ENCODE data around the gene RNASEH2C. TPM values are rescaled to one million over a fixed set of nuclear protein-coding genes. Genes with fewer than 3 reads are reported as not detected.
A peak's percentile ranks its signal among the peaks of the same experiment; 100 is the strongest.

The RNASEH2C gene
- total and polyA plus RNA-seq, 10 of the 15 experiments (the other 5 are each of a cell fraction or from before 2014, with no cell fraction given), result 5.0 to 160 (median 47.1) TPM

DNA sequence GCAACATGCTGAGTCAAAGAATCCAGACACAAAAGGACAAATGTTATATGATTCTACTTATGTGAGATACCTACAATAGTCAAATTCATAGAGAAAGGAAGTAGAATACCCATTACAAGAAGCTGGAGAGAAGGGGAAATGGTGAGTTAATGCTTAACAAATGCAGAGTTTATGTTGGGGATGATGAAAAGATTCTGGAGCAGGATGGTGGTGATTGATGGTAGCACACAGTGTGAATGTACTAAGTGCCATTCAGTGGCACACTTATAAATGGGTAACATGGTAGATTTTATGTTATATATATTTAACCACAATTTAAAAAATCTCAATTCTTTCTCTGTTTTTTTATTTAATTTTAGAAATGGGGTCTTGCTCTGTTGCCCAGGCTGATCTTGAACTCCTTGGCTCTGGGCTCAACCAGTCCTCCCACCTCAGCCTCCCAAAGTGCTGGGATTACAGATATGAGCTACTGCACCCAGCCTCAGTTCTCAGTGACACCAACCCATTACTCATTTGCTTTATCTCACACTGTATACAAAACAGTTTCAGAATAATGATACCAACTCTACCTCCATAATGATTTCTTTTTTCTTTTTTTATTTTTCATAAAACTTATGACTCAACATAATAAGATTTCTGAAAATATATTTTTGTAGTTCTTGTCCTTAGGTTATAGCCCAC is 48.3 kb downstream of the RNASEH2C start:
- CTCF ChIA-PET, result interaction anchor here (0.7 kb wide), 1 partner anchor 337 kb away, joined by 3 read pairs; no protein-coding TSS in a partner anchor
- in situ Hi-C loops (cut with MboI), result no loop called here

More for the DNA sequence above, 48.3 kb downstream of the RNASEH2C start:
- Histone ChIP-seq H3K79me2 (ENCODE audit: control insufficient read depth, insufficient read depth, low read length) (no peaks in the 10 kb centered on the region), H4K20me1 (ENCODE audit: control insufficient read depth, insufficient read depth) (no peaks in the 10 kb centered on the region), H3K27me3 (replicated peaks in 1 of 2; ENCODE audit: control insufficient read depth in 2 of 2, insufficient read depth in 2 of 2, low read length in 1 of 2) (no peaks in the 10 kb centered on the region), H3K4me2 (ENCODE audit: control insufficient read depth, insufficient read depth) (no peak overlapping the region), H2AFZ (ENCODE audit: control insufficient read depth, low read depth, low read length) (no peak overlapping the region), H3K4me1 (ENCODE audit: control insufficient read depth, insufficient read depth, low read length) (no peaks in the 10 kb centered on the region), H3K9ac (ENCODE audit: control insufficient read depth, insufficient read depth, low read length) (no peak overlapping the region), H3K27ac (ENCODE audit: control insufficient read depth, insufficient read depth) (no peak overlapping the region), H3K9me3 (replicated peaks; ENCODE audit: control insufficient read depth, insufficient read depth, low read length) (no peaks in the 10 kb centered on the region), H3K36me3 (ENCODE audit: control insufficient read depth in 2 of 2, insufficient read depth in 2 of 2, low read length in 1 of 2) (no peaks in the 10 kb centered on the region), H3K4me3 (no peak overlapping the region)
- FAIRE-seq (no peak), ATAC-seq (peak; percentile 65), DNase-seq (ENCODE audit: low read depth, low spot score) (no peak)
- TF ChIP-seq YY1 (IDR thresholded peaks at IDR 0.05; ENCODE audit: low read depth, low read length), result no peak
- TF ChIP-seq NFIC (IDR thresholded peaks at IDR 0.05; ENCODE audit: low read depth, low read length), result no peak
- no peak for TF ChIP-seq POLR2AphosphoS2 (IDR thresholded peaks at IDR 0.05; ENCODE audit: low read depth, low read length)
- TF ChIP-seq, protein P1, sequence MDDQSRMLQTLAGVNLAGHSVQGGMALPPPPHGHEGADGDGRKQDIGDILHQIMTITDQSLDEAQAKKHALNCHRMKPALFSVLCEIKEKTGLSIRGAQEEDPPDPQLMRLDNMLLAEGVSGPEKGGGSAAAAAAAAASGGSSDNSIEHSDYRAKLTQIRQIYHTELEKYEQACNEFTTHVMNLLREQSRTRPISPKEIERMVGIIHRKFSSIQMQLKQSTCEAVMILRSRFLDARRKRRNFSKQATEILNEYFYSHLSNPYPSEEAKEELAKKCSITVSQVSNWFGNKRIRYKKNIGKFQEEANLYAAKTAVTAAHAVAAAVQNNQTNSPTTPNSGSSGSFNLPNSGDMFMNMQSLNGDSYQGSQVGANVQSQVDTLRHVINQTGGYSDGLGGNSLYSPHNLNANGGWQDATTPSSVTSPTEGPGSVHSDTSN (IDR thresholded peaks at IDR 0.05; ENCODE audit: insufficient replicate concordance, low read depth, low read length), result no peak
- no peak for TF ChIP-seq CBX5 (IDR thresholded peaks at IDR 0.05; ENCODE audit: low read depth)
- no TSS peak for BruUV-seq (replicated peaks)
- intact Hi-C loops (cut with micrococcal nuclease; ENCODE audit: unreplicated experiment), result no loop called here
- ChIA-PET RAD21 (ENCODE audit: unreplicated experiment) (no interaction called here), POLR2A (interaction anchor here (0.6 to 1.2 kb wide), 2 partner anchors 34 to 805 kb away, joined by 3 to 4 read pairs; no protein-coding TSS in a partner anchor), SMC1A (ENCODE audit: uncharacterized antibody, unreplicated experiment) (interaction anchor here (1.2 kb wide), 1 partner anchor 9 kb away, joined by 3 read pairs; the partner anchor contains the start of gene RELA)

Small RNAs within 50 kb of the gene (small RNA-seq; reads per million reads assigned to genes)
- gene RN7SL309P, result not detected

Other genes with a start within 250 kb of the RNASEH2C start
Only the 7 nearest of the 26 such genes appear.
- 37.4 and 39.9 TPM in 2 replicates for gene MAP3K11, start 106.6 kb downstream of the RNASEH2C start, total RNA-seq (2014; rRNA removed)
- 13.6 and 15.1 TPM in 2 replicates for gene MAP3K11, start 106.6 kb downstream of the RNASEH2C start, total RNA-seq (2014; rRNA removed; fragmentation: Illumina TruSeq; extraction: Trizol)
- gene MAP3K11, start 106.6 kb downstream of the RNASEH2C start, total RNA-seq (2021), result 62.6 and 64.7 TPM in 2 replicates
- 17.0 and 27.9 TPM in 2 replicates for gene MAP3K11, start 106.6 kb downstream of the RNASEH2C start, polyA plus RNA-seq (2011; rRNA removed)
- 6.6 and 14.0 TPM in 2 replicates for gene MAP3K11, start 106.6 kb downstream of the RNASEH2C start, polyA plus RNA-seq (2014; fragmentation: Illumina TruSeq; extraction: Trizol)
- 1 to 10 TPM; 1.5 to 1.9 TPM for gene MAP3K11, start 106.6 kb downstream of the RNASEH2C start, polyA plus RNA-seq (2014; fragmentation: Nextera tagmentation; extraction: Ambion mirVana)
- gene MAP3K11, start 106.6 kb downstream of the RNASEH2C start, polyA plus RNA-seq (2014; rRNA removed), result 51.8 and 58.7 TPM in 2 replicates
- 10 to 100 TPM; 22.1 to 27.3 TPM for gene MAP3K11, start 106.6 kb downstream of the RNASEH2C start, polyA plus RNA-seq (2016; fragmentation: Nextera tagmentation; extraction: Ambion mirVana)
- gene PCNX3, start 105.0 kb downstream of the RNASEH2C start, total RNA-seq (2014; rRNA removed), result 14.0 and 19.9 TPM in 2 replicates
- gene PCNX3, start 105.0 kb downstream of the RNASEH2C start, total RNA-seq (2014; rRNA removed; fragmentation: Illumina TruSeq; extraction: Trizol), result 5.4 and 7.3 TPM in 2 replicates
- gene PCNX3, start 105.0 kb downstream of the RNASEH2C start, total RNA-seq (2021), result 39.0 and 46.6 TPM in 2 replicates
- 2.9 and 8.2 TPM in 2 replicates for gene PCNX3, start 105.0 kb downstream of the RNASEH2C start, polyA plus RNA-seq (2011; rRNA removed)
- 1.7 and 8.6 TPM in 2 replicates for gene PCNX3, start 105.0 kb downstream of the RNASEH2C start, polyA plus RNA-seq (2014; fragmentation: Illumina TruSeq; extraction: Trizol)
- under 1 TPM; 0.03 to 0.15 TPM for gene PCNX3, start 105.0 kb downstream of the RNASEH2C start, polyA plus RNA-seq (2014; fragmentation: Nextera tagmentation; extraction: Ambion mirVana)
- 34.1 and 40.2 TPM in 2 replicates for gene PCNX3, start 105.0 kb downstream of the RNASEH2C start, polyA plus RNA-seq (2014; rRNA removed)
- 10 to 100 TPM in 1 of 2 experiments, 1 to 10 TPM in 1; 6.8 to 10.3 TPM for gene PCNX3, start 105.0 kb downstream of the RNASEH2C start, polyA plus RNA-seq (2016; fragmentation: Nextera tagmentation; extraction: Ambion mirVana)
- 51.7 and 61.2 TPM in 2 replicates for gene SIPA1, start 82.7 kb downstream of the RNASEH2C start, total RNA-seq (2014; rRNA removed)
- 26.9 and 34.2 TPM in 2 replicates for gene SIPA1, start 82.7 kb downstream of the RNASEH2C start, total RNA-seq (2014; rRNA removed; fragmentation: Illumina TruSeq; extraction: Trizol)
- 132 and 139 TPM in 2 replicates for gene SIPA1, start 82.7 kb downstream of the RNASEH2C start, total RNA-seq (2021)
- 24.0 and 64.1 TPM in 2 replicates for gene SIPA1, start 82.7 kb downstream of the RNASEH2C start, polyA plus RNA-seq (2011; rRNA removed)
- 4.9 and 16.0 TPM in 2 replicates for gene SIPA1, start 82.7 kb downstream of the RNASEH2C start, polyA plus RNA-seq (2014; fragmentation: Illumina TruSeq; extraction: Trizol)
- gene SIPA1, start 82.7 kb downstream of the RNASEH2C start, polyA plus RNA-seq (2014; fragmentation: Nextera tagmentation; extraction: Ambion mirVana), result 1 to 10 TPM; 1.0 to 5.5 TPM
- gene SIPA1, start 82.7 kb downstream of the RNASEH2C start, polyA plus RNA-seq (2014; rRNA removed), result 64.2 and 66.8 TPM in 2 replicates
- 10 to 100 TPM; 18.3 to 32.7 TPM for gene SIPA1, start 82.7 kb downstream of the RNASEH2C start, polyA plus RNA-seq (2016; fragmentation: Nextera tagmentation; extraction: Ambion mirVana)
- 28.1 and 33.6 TPM in 2 replicates for gene RELA, start 57.9 kb downstream of the RNASEH2C start, total RNA-seq (2014; rRNA removed)
- 15.3 and 16.8 TPM in 2 replicates for gene RELA, start 57.9 kb downstream of the RNASEH2C start, total RNA-seq (2014; rRNA removed; fragmentation: Illumina TruSeq; extraction: Trizol)
- 51.7 and 56.4 TPM in 2 replicates for gene RELA, start 57.9 kb downstream of the RNASEH2C start, total RNA-seq (2021)
- 13.4 and 32.7 TPM in 2 replicates for gene RELA, start 57.9 kb downstream of the RNASEH2C start, polyA plus RNA-seq (2011; rRNA removed)
- gene RELA, start 57.9 kb downstream of the RNASEH2C start, polyA plus RNA-seq (2014; fragmentation: Illumina TruSeq; extraction: Trizol), result 21.8 and 34.7 TPM in 2 replicates
- 10 to 100 TPM in 1 of 2 experiments, 1 to 10 TPM in 1; 5.1 to 12.8 TPM for gene RELA, start 57.9 kb downstream of the RNASEH2C start, polyA plus RNA-seq (2014; fragmentation: Nextera tagmentation; extraction: Ambion mirVana)
- gene RELA, start 57.9 kb downstream of the RNASEH2C start, polyA plus RNA-seq (2014; rRNA removed), result 37.4 and 60.0 TPM in 2 replicates
- gene RELA, start 57.9 kb downstream of the RNASEH2C start, polyA plus RNA-seq (2016; fragmentation: Nextera tagmentation; extraction: Ambion mirVana), result 10 to 100 TPM; 38.1 to 42.8 TPM
- 46.5 and 46.6 TPM in 2 replicates for gene KAT5, start 8.5 kb downstream of the RNASEH2C start, total RNA-seq (2014; rRNA removed)
- gene KAT5, start 8.5 kb downstream of the RNASEH2C start, total RNA-seq (2014; rRNA removed; fragmentation: Illumina TruSeq; extraction: Trizol), result 35.0 and 42.2 TPM in 2 replicates
- 53.8 and 66.1 TPM in 2 replicates for gene KAT5, start 8.5 kb downstream of the RNASEH2C start, total RNA-seq (2021)
- gene KAT5, start 8.5 kb downstream of the RNASEH2C start, polyA plus RNA-seq (2011; rRNA removed), result 25.0 and 48.6 TPM in 2 replicates
- gene KAT5, start 8.5 kb downstream of the RNASEH2C start, polyA plus RNA-seq (2014; fragmentation: Illumina TruSeq; extraction: Trizol), result 39.5 and 46.5 TPM in 2 replicates
- 10 to 100 TPM in 1 of 2 experiments, 1 to 10 TPM in 1; 3.4 to 10.2 TPM for gene KAT5, start 8.5 kb downstream of the RNASEH2C start, polyA plus RNA-seq (2014; fragmentation: Nextera tagmentation; extraction: Ambion mirVana)
- gene KAT5, start 8.5 kb downstream of the RNASEH2C start, polyA plus RNA-seq (2014; rRNA removed), result 58.6 and 61.5 TPM in 2 replicates
- gene KAT5, start 8.5 kb downstream of the RNASEH2C start, polyA plus RNA-seq (2016; fragmentation: Nextera tagmentation; extraction: Ambion mirVana), result 10 to 100 TPM; 42.8 to 46.1 TPM
- gene AP5B1, start 60.2 kb upstream of the RNASEH2C start, total RNA-seq (2014; rRNA removed), result 7.0 and 9.1 TPM in 2 replicates
- 2.3 and 2.7 TPM in 2 replicates for gene AP5B1, start 60.2 kb upstream of the RNASEH2C start, total RNA-seq (2014; rRNA removed; fragmentation: Illumina TruSeq; extraction: Trizol)
- 12.2 and 13.1 TPM in 2 replicates for gene AP5B1, start 60.2 kb upstream of the RNASEH2C start, total RNA-seq (2021)
- gene AP5B1, start 60.2 kb upstream of the RNASEH2C start, polyA plus RNA-seq (2011; rRNA removed), result 3.0 and 4.7 TPM in 2 replicates
- 1.4 and 1.9 TPM in 2 replicates for gene AP5B1, start 60.2 kb upstream of the RNASEH2C start, polyA plus RNA-seq (2014; fragmentation: Illumina TruSeq; extraction: Trizol)
- gene AP5B1, start 60.2 kb upstream of the RNASEH2C start, polyA plus RNA-seq (2014; fragmentation: Nextera tagmentation; extraction: Ambion mirVana), result under 1 TPM; 0.47 to 0.55 TPM
- gene AP5B1, start 60.2 kb upstream of the RNASEH2C start, polyA plus RNA-seq (2014; rRNA removed), result 7.6 and 8.2 TPM in 2 replicates
- 1 to 10 TPM; 4.9 to 8.5 TPM for gene AP5B1, start 60.2 kb upstream of the RNASEH2C start, polyA plus RNA-seq (2016; fragmentation: Nextera tagmentation; extraction: Ambion mirVana)
- gene OVOL1, start 66.3 kb upstream of the RNASEH2C start, total RNA-seq (2014; rRNA removed), result 0.11 TPM in 1 of 2 replicates, not detected in the other
- 0.04 TPM in 1 of 2 replicates, not detected in the other for gene OVOL1, start 66.3 kb upstream of the RNASEH2C start, total RNA-seq (2014; rRNA removed; fragmentation: Illumina TruSeq; extraction: Trizol)
- gene OVOL1, start 66.3 kb upstream of the RNASEH2C start, total RNA-seq (2021), result not detected in 2 replicates
- gene OVOL1, start 66.3 kb upstream of the RNASEH2C start, polyA plus RNA-seq (2011; rRNA removed), result 0.48 and 0.96 TPM in 2 replicates
- gene OVOL1, start 66.3 kb upstream of the RNASEH2C start, polyA plus RNA-seq (2014; fragmentation: Illumina TruSeq; extraction: Trizol), result not detected in 2 replicates
- not detected for gene OVOL1, start 66.3 kb upstream of the RNASEH2C start, polyA plus RNA-seq (2014; fragmentation: Nextera tagmentation; extraction: Ambion mirVana)
- 0.04 and 0.09 TPM in 2 replicates for gene OVOL1, start 66.3 kb upstream of the RNASEH2C start, polyA plus RNA-seq (2014; rRNA removed)
- not detected for gene OVOL1, start 66.3 kb upstream of the RNASEH2C start, polyA plus RNA-seq (2016; fragmentation: Nextera tagmentation; extraction: Ambion mirVana)

All from GM12878 (cell line).